Liver (tissue), 9 donors: Measurements from ENCODE around the gene UNC13C. TPM values are rescaled to one million over a fixed set of nuclear protein-coding genes. Genes with fewer than 3 reads are reported as not detected.

ENCODE experiments used
- DNase-seq: peaks from one replicate; pipeline ENCODE4 v3.0.0-alpha.2; 2017; ENCODE audit warnings: low spot score
- H3K27ac ChIP-seq, 2 donors: one replicate each; pipeline ENCODE4 v1.7.0; 2013; ENCODE audit warnings: inconsistent platforms in 2 of 2, low read length in 2 of 2, control low read depth in 1 of 2, low read depth in 1 of 2, mild to moderate bottlenecking in 1 of 2
- H3K27me3 ChIP-seq, 4 donors: one replicate each; pipeline versions ENCODE4 v1.6.1 to v1.7.0; 2013; ENCODE audit warnings: low read length in 3 of 4, inconsistent platforms in 1 of 4, mild to moderate bottlenecking in 1 of 4, moderate library complexity in 1 of 4; ENCODE audit not compliant: control insufficient read depth in 4 of 4, insufficient read depth in 4 of 4
- H3K36me3 ChIP-seq, 4 donors: one replicate each; pipeline versions ENCODE4 v1.6.1 to v1.7.0; 2013; ENCODE audit warnings: low read length in 3 of 4, mild to moderate bottlenecking in 3 of 4, low read depth in 1 of 4, moderate library complexity in 1 of 4; ENCODE audit not compliant: control insufficient read depth in 4 of 4, insufficient read depth in 3 of 4
- H3K4me1 ChIP-seq, 4 donors: one replicate each; pipeline versions ENCODE4 v1.6.1 to v1.7.0; 2013; ENCODE audit warnings: low read length in 3 of 4, mild to moderate bottlenecking in 3 of 4, moderate library complexity in 1 of 4; ENCODE audit not compliant: control insufficient read depth in 4 of 4, insufficient read depth in 4 of 4
- H3K4me3 ChIP-seq, 3 donors: one replicate each; pipeline versions ENCODE4 v1.6.1 to v1.7.0; 2013; ENCODE audit warnings: low read length in 3 of 3, control low read depth in 1 of 3, low read depth in 1 of 3, mild to moderate bottlenecking in 1 of 3
- H3K9ac ChIP-seq, 2 donors: one replicate each; pipeline ENCODE4 v1.7.0; 2013; ENCODE audit warnings: low read length in 2 of 2, mild to moderate bottlenecking in 2 of 2, moderate library complexity in 2 of 2, control low read depth in 1 of 2, low read depth in 1 of 2
- H3K9me3 ChIP-seq, 4 donors: one replicate each; pipeline versions ENCODE4 v1.6.1 to v1.7.0; 2013; ENCODE audit warnings: low read length in 3 of 4; ENCODE audit not compliant: control insufficient read depth in 4 of 4
- ATF3 ChIP-seq: IDR thresholded peaks from 2 replicates; pipeline ENCODE4 v1.6.1; 2016; ENCODE audit warnings: antibody characterized with exemption
- EGR1 ChIP-seq, 2 donors: IDR thresholded peaks; 2 replicates each; pipeline ENCODE4 v1.6.1; 2016 to 2018; ENCODE audit warnings: antibody characterized with exemption in 2 of 2, low read depth in 2 of 2
- FOXA1 ChIP-seq: IDR thresholded peaks from 2 replicates; pipeline ENCODE4 v1.6.1; 2016; ENCODE audit warnings: antibody characterized with exemption
- FOXA2 ChIP-seq: IDR thresholded peaks from 2 replicates; pipeline ENCODE4 v1.6.1; 2016; ENCODE audit warnings: antibody characterized with exemption
- GABPA ChIP-seq, 2 donors: IDR thresholded peaks in 1 of 2; conservative IDR thresholded peaks in 1 of 2; 2 replicates each; pipeline ENCODE4 v1.6.1; 2016; ENCODE audit warnings: antibody characterized with exemption in 2 of 2, mild to moderate bottlenecking in 1 of 2, moderate library complexity in 1 of 2
- HNF4A ChIP-seq, 2 donors: conservative IDR thresholded peaks; 2 replicates each; pipeline ENCODE4 v1.6.1; 2016; ENCODE audit warnings: antibody characterized with exemption in 2 of 2, mild to moderate bottlenecking in 2 of 2
- HNF4G ChIP-seq: IDR thresholded peaks from 2 replicates; pipeline ENCODE4 v1.6.1; 2016; ENCODE audit warnings: antibody characterized with exemption
- JUND ChIP-seq, 2 donors: IDR thresholded peaks; 2 replicates each; pipeline ENCODE4 v1.6.1; 2016; ENCODE audit warnings: antibody characterized with exemption in 2 of 2
- NR2F2 ChIP-seq: IDR thresholded peaks from 2 replicates; pipeline ENCODE4 v1.6.1; 2016; ENCODE audit warnings: antibody characterized with exemption
- RAD21 ChIP-seq, 2 donors: IDR thresholded peaks; 2 replicates each; pipeline ENCODE4 v1.6.1; 2016; ENCODE audit warnings: antibody characterized with exemption in 2 of 2, mild to moderate bottlenecking in 2 of 2
- RXRA ChIP-seq, 2 donors: IDR thresholded peaks; 2 replicates each; pipeline ENCODE4 v1.6.1; 2017 to 2018; ENCODE audit warnings: antibody characterized with exemption in 2 of 2, mild to moderate bottlenecking in 1 of 2
- SP1 ChIP-seq: IDR thresholded peaks from 2 replicates; pipeline ENCODE4 v1.6.1; 2018; ENCODE audit warnings: antibody characterized with exemption, mild to moderate bottlenecking
- TAF1 ChIP-seq: conservative IDR thresholded peaks from 2 replicates; pipeline ENCODE4 v1.6.1; 2016; ENCODE audit warnings: antibody characterized with exemption, mild to moderate bottlenecking
- YY1 ChIP-seq: IDR thresholded peaks from 2 replicates; pipeline ENCODE4 v1.6.1; 2016; ENCODE audit warnings: antibody characterized with exemption, mild to moderate bottlenecking
- WGBS: extraction: QIAGEN DNeasy Blood & Tissue Kit; methylation state at CpG from one replicate; pipeline ENCODE4 v1.1.7; 2013; 5-methylcytosine and 5-hydroxymethylcytosine counted together
- polyA plus RNA-seq, 2 donors: library from polyadenylated mRNA; stranded (reverse) in 1 of 2; unstranded in 1 of 2; fragments of 200-250 nt in 1 of 2; fragments of >200 nt in 1 of 2; fragmentation: Nextera tagmentation in 1 of 2; extraction: Ambion mirVana in 1 of 2; gene quantifications; one replicate each; pipeline versions ENCODE4 v1.2.1 to v1.2.3, GENCODE V29; 2013 to 2015
- total RNA-seq, 2 donors: library from RNA; depleted of rRNA; stranded (reverse); fragments of >200 nt; gene quantifications; one replicate each; pipeline ENCODE4 v1.2.3, GENCODE V29; 2014
- TF ChIP-seq, protein P1 (sequence below): IDR thresholded peaks from 2 replicates; pipeline ENCODE4 v1.6.1; 2016; ENCODE audit warnings: antibody characterized with exemption
- TF ChIP-seq, protein P2 (sequence below): IDR thresholded peaks from 2 replicates; pipeline ENCODE4 v1.6.1; 2016; ENCODE audit warnings: antibody characterized with exemption, mild to moderate bottlenecking
- TF ChIP-seq, protein P3 (sequence below): fragments of 150-350 bp; IDR thresholded peaks from 2 replicates; pipeline ENCODE4 v1.5.1; 2017; ENCODE audit warnings: improper control_type of control experiment, low read depth, low read length; ENCODE audit not compliant: missing input control
- TF ChIP-seq, protein P4 (sequence below): IDR thresholded peaks from 2 replicates; pipeline ENCODE4 v1.6.1; 2016; ENCODE audit warnings: antibody characterized with exemption
- donor health status: healthy.
- donor health status: healthy.
- donor health status: healthy.
- donor health status: healthy.
- donor health status: healthy.

UNC13C gene
- total and polyA plus RNA-seq, 4 donors: 0.19 TPM; not detected in 3

- Histone ChIP-seq H3K9ac (no peak overlapping the region), H3K9me3 (no peaks in the 10 kb centered on the region), H3K27me3 (peaks cover 0 to 3% (median 0%) of the 10 kb centered on the region in 4 donors), H3K4me1 (no peaks in the 10 kb centered on the region), H3K4me3 (no peak overlapping the region), H3K36me3 (no peaks in the 10 kb centered on the region), H3K27ac (no peak overlapping the region)
- TF ChIP-seq, protein P1, sequence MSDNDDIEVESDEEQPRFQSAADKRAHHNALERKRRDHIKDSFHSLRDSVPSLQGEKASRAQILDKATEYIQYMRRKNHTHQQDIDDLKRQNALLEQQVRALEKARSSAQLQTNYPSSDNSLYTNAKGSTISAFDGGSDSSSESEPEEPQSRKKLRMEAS: no peak
- no peak for TF ChIP-seq EGR1 (IDR thresholded peaks at IDR 0.05; ENCODE audit: low read depth in 2 of 2)
- TF ChIP-seq YY1: no peak
- no peak for TF ChIP-seq SP1
- no peak for TF ChIP-seq JUND (IDR thresholded peaks at IDR 0.05)
- TF ChIP-seq GABPA (IDR thresholded peaks at IDR 0.05 in 1 of 2, conservative IDR thresholded peaks at IDR 0.05 in 1 of 2): no peak
- TF ChIP-seq, protein P2, sequence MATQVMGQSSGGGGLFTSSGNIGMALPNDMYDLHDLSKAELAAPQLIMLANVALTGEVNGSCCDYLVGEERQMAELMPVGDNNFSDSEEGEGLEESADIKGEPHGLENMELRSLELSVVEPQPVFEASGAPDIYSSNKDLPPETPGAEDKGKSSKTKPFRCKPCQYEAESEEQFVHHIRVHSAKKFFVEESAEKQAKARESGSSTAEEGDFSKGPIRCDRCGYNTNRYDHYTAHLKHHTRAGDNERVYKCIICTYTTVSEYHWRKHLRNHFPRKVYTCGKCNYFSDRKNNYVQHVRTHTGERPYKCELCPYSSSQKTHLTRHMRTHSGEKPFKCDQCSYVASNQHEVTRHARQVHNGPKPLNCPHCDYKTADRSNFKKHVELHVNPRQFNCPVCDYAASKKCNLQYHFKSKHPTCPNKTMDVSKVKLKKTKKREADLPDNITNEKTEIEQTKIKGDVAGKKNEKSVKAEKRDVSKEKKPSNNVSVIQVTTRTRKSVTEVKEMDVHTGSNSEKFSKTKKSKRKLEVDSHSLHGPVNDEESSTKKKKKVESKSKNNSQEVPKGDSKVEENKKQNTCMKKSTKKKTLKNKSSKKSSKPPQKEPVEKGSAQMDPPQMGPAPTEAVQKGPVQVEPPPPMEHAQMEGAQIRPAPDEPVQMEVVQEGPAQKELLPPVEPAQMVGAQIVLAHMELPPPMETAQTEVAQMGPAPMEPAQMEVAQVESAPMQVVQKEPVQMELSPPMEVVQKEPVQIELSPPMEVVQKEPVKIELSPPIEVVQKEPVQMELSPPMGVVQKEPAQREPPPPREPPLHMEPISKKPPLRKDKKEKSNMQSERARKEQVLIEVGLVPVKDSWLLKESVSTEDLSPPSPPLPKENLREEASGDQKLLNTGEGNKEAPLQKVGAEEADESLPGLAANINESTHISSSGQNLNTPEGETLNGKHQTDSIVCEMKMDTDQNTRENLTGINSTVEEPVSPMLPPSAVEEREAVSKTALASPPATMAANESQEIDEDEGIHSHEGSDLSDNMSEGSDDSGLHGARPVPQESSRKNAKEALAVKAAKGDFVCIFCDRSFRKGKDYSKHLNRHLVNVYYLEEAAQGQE: no peak
- no peak for TF ChIP-seq RXRA (IDR thresholded peaks at IDR 0.05)
- no peak for TF ChIP-seq TAF1
- TF ChIP-seq FOXA2: no peak
- TF ChIP-seq, protein P3, sequence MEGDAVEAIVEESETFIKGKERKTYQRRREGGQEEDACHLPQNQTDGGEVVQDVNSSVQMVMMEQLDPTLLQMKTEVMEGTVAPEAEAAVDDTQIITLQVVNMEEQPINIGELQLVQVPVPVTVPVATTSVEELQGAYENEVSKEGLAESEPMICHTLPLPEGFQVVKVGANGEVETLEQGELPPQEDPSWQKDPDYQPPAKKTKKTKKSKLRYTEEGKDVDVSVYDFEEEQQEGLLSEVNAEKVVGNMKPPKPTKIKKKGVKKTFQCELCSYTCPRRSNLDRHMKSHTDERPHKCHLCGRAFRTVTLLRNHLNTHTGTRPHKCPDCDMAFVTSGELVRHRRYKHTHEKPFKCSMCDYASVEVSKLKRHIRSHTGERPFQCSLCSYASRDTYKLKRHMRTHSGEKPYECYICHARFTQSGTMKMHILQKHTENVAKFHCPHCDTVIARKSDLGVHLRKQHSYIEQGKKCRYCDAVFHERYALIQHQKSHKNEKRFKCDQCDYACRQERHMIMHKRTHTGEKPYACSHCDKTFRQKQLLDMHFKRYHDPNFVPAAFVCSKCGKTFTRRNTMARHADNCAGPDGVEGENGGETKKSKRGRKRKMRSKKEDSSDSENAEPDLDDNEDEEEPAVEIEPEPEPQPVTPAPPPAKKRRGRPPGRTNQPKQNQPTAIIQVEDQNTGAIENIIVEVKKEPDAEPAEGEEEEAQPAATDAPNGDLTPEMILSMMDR: no peak
- no peak for TF ChIP-seq FOXA1
- no peak for TF ChIP-seq HNF4G
- TF ChIP-seq ATF3: no peak
- TF ChIP-seq RAD21 (IDR thresholded peaks at IDR 0.05): no peak
- TF ChIP-seq, protein P4, sequence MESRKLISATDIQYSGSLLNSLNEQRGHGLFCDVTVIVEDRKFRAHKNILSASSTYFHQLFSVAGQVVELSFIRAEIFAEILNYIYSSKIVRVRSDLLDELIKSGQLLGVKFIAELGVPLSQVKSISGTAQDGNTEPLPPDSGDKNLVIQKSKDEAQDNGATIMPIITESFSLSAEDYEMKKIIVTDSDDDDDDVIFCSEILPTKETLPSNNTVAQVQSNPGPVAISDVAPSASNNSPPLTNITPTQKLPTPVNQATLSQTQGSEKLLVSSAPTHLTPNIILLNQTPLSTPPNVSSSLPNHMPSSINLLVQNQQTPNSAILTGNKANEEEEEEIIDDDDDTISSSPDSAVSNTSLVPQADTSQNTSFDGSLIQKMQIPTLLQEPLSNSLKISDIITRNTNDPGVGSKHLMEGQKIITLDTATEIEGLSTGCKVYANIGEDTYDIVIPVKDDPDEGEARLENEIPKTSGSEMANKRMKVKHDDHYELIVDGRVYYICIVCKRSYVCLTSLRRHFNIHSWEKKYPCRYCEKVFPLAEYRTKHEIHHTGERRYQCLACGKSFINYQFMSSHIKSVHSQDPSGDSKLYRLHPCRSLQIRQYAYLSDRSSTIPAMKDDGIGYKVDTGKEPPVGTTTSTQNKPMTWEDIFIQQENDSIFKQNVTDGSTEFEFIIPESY: no peak
- no peak for TF ChIP-seq HNF4A (conservative IDR thresholded peaks at IDR 0.05)
- no peak for TF ChIP-seq NR2F2
- WGBS: 56% methylated on average over 1 of the region's 1 CpG
- DNase-seq: no peak
These were observed 120.8 kb downstream of the UNC13C start for GRCh38 chr15:54099010-54099409.
